ENCODE measurements around the gene SMTNL1. TPM values are rescaled to one million over a fixed set of nuclear protein-coding genes. Genes with fewer than 3 reads are reported as not detected.

Gene SMTNL1
- total RNA-seq, 1 donor from 2014 or later: not detected

GRCh38 chr11:57513452-57513795 lies 24.0 kb upstream of the SMTNL1 start:
- H3K4me3 Mint-ChIP-seq: peak overlapping the region; percentile 82
- H3K27ac Mint-ChIP-seq: peak overlapping the region; percentile 40
- no peaks in the 10 kb centered on the region for H3K9me3 Mint-ChIP-seq
- H3K27me3 Mint-ChIP-seq: peaks cover 53% of the 10 kb centered on the region
- H3K36me3 Mint-ChIP-seq: no peaks in the 10 kb centered on the region
- no peak for TF ChIP-seq CTCF (conservative IDR thresholded peaks at IDR 0.05)
- H3K4me1 Mint-ChIP-seq (ENCODE audit: unreplicated experiment): peaks cover 9% of the 10 kb centered on the region
- DNase-seq (ENCODE audit: extremely low spot score, unreplicated experiment): no peak

GRCh38 chr11:57513911-57514537 lies 23.4 kb upstream of the SMTNL1 start:
- Mint-ChIP-seq H3K27ac (no peak overlapping the region), H3K4me3 (peak overlapping the region; percentile 92), H3K9me3 (no peaks in the 10 kb centered on the region), H3K4me1 (ENCODE audit: unreplicated experiment) (peaks cover 9% of the 10 kb centered on the region), H3K36me3 (no peaks in the 10 kb centered on the region), H3K27me3 (peaks cover 57% of the 10 kb centered on the region)
- no peak for DNase-seq (ENCODE audit: extremely low spot score, unreplicated experiment)
- no peak for TF ChIP-seq CTCF (conservative IDR thresholded peaks at IDR 0.05)

- Mint-ChIP-seq H3K27me3 (peaks cover 57% of the 10 kb centered on the region), H3K4me3 (peak overlapping the region; percentile 92), H3K27ac (no peak overlapping the region), H3K4me1 (ENCODE audit: unreplicated experiment) (peaks cover 9% of the 10 kb centered on the region), H3K9me3 (no peaks in the 10 kb centered on the region), H3K36me3 (no peaks in the 10 kb centered on the region)
- no peak for DNase-seq (ENCODE audit: extremely low spot score, unreplicated experiment)
- TF ChIP-seq CTCF (conservative IDR thresholded peaks at IDR 0.05): no peak
Measured at GRCh38 chr11:57514538-57515331, 22.7 kb upstream of the SMTNL1 start.

- peak within 1 kb of the TSS; percentile 94 for H3K4me3 Mint-ChIP-seq
- H3K36me3 Mint-ChIP-seq: no peaks in the 10 kb centered on the region
- no peak for TF ChIP-seq CTCF (conservative IDR thresholded peaks at IDR 0.05)
Measured at GRCh38 chr11:57515332-57516060, 21.9 kb upstream of the SMTNL1 start, which contains the start of gene SLC43A1. TSS of gene SLC43A1 (minus strand) at chr11:57515702. CDS start at chr11:57514111, 1,591 bp downstream.

GRCh38 chr11:57516061-57516443 lies 21.3 kb upstream of the SMTNL1 start:
- Mint-ChIP-seq H3K4me3 (peak overlapping the region; percentile 94), H3K27me3 (peaks cover 57% of the 10 kb centered on the region), H3K36me3 (no peaks in the 10 kb centered on the region), H3K27ac (peak overlapping the region; percentile 60), H3K4me1 (ENCODE audit: unreplicated experiment) (peaks cover 9% of the 10 kb centered on the region), H3K9me3 (no peaks in the 10 kb centered on the region)
- no peak for TF ChIP-seq CTCF (conservative IDR thresholded peaks at IDR 0.05)
- no peak for DNase-seq (ENCODE audit: extremely low spot score, unreplicated experiment)

More at GRCh38 chr11:57515332-57516060, 21.9 kb upstream of the SMTNL1 start, which contains the start of gene SLC43A1:
- Mint-ChIP-seq H3K9me3 (no peaks in the 10 kb centered on the region), H3K27me3 (peaks cover 57% of the 10 kb centered on the region), H3K4me1 (ENCODE audit: unreplicated experiment) (peaks cover 9% of the 10 kb centered on the region), H3K27ac (peak within 1 kb of the TSS; percentile 60)
- no peak for DNase-seq (ENCODE audit: extremely low spot score, unreplicated experiment)
